A549 (cell line): Measurements from ENCODE around the gene NAA60.

Source experiments
- CTCF ChIP-seq: fragments of >200 bp; sonication (Bioruptor Twin); formaldehyde crosslinking; IDR thresholded peaks from 3 replicates; pipeline ENCODE4 v1.5.1; 2016
- EHMT2 ChIP-seq: fragments of 200-600 bp; sonication (generic); IDR thresholded peaks from 2 replicates; pipeline ENCODE4 v1.6.1; 2016; ENCODE audit warnings: antibody characterized with exemption, low read depth, mild to moderate bottlenecking, moderate library complexity
- EP300 ChIP-seq, 2 experiments: fragments of >200 bp; sonication (Bioruptor Twin); formaldehyde crosslinking; IDR thresholded peaks; 2 replicates in 1 of 2; 3 replicates in 1 of 2; pipeline ENCODE4 v1.6.1; 2016 to 2017
- HOXA7 ChIP-seq: fragments of 250-450 bp; sonication (Bioruptor Pico); IDR thresholded peaks from 2 replicates; pipeline ENCODE4 v1.5.0; 2020; ENCODE audit warnings: mild to moderate bottlenecking, moderate library complexity
- KDM5A ChIP-seq: fragments of 200-600 bp; sonication (generic); IDR thresholded peaks from 2 replicates; pipeline ENCODE4 v1.6.1; 2016; ENCODE audit warnings: antibody characterized with exemption, mild to moderate bottlenecking
- POLR2A ChIP-seq: IDR thresholded peaks from 2 replicates; pipeline ENCODE4 v1.6.1; 2012; ENCODE audit warnings: mild to moderate bottlenecking, low read length
- TF ChIP-seq, protein P1 (sequence below): fragments of >200 bp; sonication (Bioruptor Twin); formaldehyde crosslinking; IDR thresholded peaks from 3 replicates; pipeline ENCODE4 v1.6.1; 2016

DNA sequence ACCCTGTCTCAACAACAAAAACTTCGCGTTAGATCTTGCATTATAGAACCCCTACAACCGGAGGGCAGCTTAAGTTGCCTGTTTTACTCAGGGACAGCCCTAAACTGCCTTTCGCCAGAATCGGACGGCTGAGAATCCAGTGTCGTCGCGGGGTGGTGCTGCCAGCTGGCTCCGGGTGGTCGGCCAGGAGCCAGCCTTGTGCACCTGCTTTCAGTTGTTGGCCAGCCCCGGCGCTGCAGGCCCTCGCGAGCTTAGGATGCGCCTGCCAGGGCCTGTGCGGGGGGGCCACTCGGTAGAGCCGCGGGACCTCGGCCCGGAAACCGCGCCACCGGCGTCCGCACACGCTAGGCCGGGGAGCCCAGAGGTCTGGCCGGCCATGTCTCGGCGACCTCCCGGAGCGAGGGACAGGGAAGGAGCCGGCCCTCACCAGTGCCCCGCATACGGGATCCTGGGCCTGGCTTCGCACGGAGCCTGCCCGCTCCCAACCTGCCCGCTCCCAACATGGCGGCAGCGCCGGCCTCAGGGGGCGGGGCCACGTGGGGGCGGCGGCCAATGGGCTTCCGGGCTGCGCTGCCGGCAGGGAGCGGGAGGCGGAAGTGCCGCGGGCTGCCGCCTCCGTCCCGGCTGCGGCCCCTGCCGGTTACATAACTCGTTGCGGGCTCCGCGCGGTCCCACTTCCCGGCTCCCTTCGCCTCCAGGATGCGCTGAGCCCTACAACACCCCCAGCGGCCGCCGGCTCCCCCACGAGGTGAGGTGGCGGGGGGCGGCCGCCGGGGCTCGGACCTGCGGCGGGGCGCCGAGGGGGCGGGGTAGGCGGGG is 14.2 kb downstream of the NAA60 start:
- TF ChIP-seq EHMT2 (no peak), HOXA7 (CRISPR knock-in tag) (no peak), CTCF (peak; percentile 45), KDM5A (0 out of 2 replicates have a peak, but pooled peaks have one; percentile 25), POLR2A (peak; percentile 78), EP300 (IDR thresholded peaks at IDR 0.05) (no peak; a peak in 1 of 5 replicates)
- TF ChIP-seq, protein P1, sequence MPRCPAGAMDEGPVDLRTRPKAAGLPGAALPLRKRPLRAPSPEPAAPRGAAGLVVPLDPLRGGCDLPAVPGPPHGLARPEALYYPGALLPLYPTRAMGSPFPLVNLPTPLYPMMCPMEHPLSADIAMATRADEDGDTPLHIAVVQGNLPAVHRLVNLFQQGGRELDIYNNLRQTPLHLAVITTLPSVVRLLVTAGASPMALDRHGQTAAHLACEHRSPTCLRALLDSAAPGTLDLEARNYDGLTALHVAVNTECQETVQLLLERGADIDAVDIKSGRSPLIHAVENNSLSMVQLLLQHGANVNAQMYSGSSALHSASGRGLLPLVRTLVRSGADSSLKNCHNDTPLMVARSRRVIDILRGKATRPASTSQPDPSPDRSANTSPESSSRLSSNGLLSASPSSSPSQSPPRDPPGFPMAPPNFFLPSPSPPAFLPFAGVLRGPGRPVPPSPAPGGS, result peak; percentile 71; the same call in 2 of the 3 replicates
